ENCODE measurements around the gene FKRP.

DNA sequence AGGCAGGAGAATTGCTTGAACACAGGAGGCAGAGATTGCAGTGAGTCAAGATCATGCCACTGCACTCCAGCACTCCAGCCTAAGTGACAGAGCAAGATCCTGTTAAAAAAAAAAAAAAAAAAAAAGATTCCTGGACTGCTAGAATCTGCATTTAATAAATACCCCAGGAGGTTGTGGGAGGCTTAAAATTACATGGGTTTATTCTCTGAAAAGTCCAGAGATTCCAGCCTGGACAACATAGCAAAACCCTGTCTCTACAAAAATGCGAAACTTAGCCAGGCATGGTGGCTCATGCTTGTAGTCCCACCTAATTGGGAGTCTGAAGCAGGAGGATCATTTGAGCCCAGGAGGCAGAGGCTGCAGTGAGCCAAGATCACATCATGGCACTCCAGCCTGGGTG, 52.0 kb downstream of the FKRP start:
- TF ChIP-seq, protein P1, sequence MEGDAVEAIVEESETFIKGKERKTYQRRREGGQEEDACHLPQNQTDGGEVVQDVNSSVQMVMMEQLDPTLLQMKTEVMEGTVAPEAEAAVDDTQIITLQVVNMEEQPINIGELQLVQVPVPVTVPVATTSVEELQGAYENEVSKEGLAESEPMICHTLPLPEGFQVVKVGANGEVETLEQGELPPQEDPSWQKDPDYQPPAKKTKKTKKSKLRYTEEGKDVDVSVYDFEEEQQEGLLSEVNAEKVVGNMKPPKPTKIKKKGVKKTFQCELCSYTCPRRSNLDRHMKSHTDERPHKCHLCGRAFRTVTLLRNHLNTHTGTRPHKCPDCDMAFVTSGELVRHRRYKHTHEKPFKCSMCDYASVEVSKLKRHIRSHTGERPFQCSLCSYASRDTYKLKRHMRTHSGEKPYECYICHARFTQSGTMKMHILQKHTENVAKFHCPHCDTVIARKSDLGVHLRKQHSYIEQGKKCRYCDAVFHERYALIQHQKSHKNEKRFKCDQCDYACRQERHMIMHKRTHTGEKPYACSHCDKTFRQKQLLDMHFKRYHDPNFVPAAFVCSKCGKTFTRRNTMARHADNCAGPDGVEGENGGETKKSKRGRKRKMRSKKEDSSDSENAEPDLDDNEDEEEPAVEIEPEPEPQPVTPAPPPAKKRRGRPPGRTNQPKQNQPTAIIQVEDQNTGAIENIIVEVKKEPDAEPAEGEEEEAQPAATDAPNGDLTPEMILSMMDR (IDR thresholded peaks at IDR 0.05), result no peak
- no peak for TF ChIP-seq POLR2A (IDR thresholded peaks at IDR 0.05)
- no peak for TF ChIP-seq EP300 (IDR thresholded peaks at IDR 0.05)
